ENCODE data around the gene UST.

DNA sequence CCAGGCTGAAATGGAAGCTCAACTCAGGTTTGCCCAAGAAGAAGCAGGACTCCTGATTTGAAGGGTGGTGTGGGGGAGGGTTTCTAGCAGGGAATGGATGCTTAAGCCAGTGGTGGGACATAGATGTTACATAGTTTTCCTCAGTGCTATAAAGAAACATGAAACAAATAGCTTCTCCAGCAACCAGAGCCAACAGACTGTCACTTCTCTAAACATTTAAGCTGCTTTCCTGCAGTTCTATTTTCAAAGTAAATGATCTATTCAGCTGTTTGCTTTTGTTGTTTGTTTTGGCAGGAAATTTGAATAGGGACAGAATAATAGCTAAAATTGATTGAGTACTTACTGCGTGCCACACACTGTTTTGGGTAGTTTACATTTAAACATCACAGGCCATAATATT, 169.0 kb downstream of the UST start:
- TF ChIP-seq, protein P1, sequence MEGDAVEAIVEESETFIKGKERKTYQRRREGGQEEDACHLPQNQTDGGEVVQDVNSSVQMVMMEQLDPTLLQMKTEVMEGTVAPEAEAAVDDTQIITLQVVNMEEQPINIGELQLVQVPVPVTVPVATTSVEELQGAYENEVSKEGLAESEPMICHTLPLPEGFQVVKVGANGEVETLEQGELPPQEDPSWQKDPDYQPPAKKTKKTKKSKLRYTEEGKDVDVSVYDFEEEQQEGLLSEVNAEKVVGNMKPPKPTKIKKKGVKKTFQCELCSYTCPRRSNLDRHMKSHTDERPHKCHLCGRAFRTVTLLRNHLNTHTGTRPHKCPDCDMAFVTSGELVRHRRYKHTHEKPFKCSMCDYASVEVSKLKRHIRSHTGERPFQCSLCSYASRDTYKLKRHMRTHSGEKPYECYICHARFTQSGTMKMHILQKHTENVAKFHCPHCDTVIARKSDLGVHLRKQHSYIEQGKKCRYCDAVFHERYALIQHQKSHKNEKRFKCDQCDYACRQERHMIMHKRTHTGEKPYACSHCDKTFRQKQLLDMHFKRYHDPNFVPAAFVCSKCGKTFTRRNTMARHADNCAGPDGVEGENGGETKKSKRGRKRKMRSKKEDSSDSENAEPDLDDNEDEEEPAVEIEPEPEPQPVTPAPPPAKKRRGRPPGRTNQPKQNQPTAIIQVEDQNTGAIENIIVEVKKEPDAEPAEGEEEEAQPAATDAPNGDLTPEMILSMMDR (IDR thresholded peaks at IDR 0.05; ENCODE audit: poor library complexity, severe bottlenecking), result no peak
- TF ChIP-seq EZH2 (IDR thresholded peaks at IDR 0.05; ENCODE audit: borderline replicate concordance, insufficient read depth, low read length, poor library complexity, severe bottlenecking) (no peak), EP300 (conservative IDR thresholded peaks at IDR 0.05; ENCODE audit: poor library complexity, severe bottlenecking) (no peak), POLR2AphosphoS5 (IDR thresholded peaks at IDR 0.05) (no peak), RAD21 (conservative IDR thresholded peaks at IDR 0.05) (no peak), TAF1 (IDR thresholded peaks at IDR 0.05; ENCODE audit: low read depth) (no peak), SMC3 (conservative IDR thresholded peaks at IDR 0.05; ENCODE audit: poor library complexity) (no peak), MXI1 (conservative IDR thresholded peaks at IDR 0.05; ENCODE audit: poor library complexity, severe bottlenecking) (no peak)
- TF ChIP-seq, protein P2, sequence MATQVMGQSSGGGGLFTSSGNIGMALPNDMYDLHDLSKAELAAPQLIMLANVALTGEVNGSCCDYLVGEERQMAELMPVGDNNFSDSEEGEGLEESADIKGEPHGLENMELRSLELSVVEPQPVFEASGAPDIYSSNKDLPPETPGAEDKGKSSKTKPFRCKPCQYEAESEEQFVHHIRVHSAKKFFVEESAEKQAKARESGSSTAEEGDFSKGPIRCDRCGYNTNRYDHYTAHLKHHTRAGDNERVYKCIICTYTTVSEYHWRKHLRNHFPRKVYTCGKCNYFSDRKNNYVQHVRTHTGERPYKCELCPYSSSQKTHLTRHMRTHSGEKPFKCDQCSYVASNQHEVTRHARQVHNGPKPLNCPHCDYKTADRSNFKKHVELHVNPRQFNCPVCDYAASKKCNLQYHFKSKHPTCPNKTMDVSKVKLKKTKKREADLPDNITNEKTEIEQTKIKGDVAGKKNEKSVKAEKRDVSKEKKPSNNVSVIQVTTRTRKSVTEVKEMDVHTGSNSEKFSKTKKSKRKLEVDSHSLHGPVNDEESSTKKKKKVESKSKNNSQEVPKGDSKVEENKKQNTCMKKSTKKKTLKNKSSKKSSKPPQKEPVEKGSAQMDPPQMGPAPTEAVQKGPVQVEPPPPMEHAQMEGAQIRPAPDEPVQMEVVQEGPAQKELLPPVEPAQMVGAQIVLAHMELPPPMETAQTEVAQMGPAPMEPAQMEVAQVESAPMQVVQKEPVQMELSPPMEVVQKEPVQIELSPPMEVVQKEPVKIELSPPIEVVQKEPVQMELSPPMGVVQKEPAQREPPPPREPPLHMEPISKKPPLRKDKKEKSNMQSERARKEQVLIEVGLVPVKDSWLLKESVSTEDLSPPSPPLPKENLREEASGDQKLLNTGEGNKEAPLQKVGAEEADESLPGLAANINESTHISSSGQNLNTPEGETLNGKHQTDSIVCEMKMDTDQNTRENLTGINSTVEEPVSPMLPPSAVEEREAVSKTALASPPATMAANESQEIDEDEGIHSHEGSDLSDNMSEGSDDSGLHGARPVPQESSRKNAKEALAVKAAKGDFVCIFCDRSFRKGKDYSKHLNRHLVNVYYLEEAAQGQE (IDR thresholded peaks at IDR 0.05; ENCODE audit: borderline replicate concordance), result no peak
